Ishikawa (cell line): ENCODE measurements around the gene SACM1L.

Experiments used
- CREB1 ChIP-seq: IDR thresholded peaks from 2 replicates; pipeline ENCODE4 v1.6.1; 2012; ENCODE audit warnings: low read depth
- EP300 ChIP-seq: IDR thresholded peaks from 2 replicates; pipeline ENCODE4 v1.6.1; 2012; ENCODE audit warnings: borderline replicate concordance
- FOXM1 ChIP-seq: IDR thresholded peaks from 2 replicates; pipeline ENCODE4 v1.6.1; 2012; ENCODE audit warnings: low read depth, borderline replicate concordance
- MAX ChIP-seq: IDR thresholded peaks from 2 replicates; pipeline ENCODE4 v1.6.1; 2012
- NFIC ChIP-seq: IDR thresholded peaks from 2 replicates; pipeline ENCODE4 v1.6.1; 2012
- RAD21 ChIP-seq: IDR thresholded peaks from 2 replicates; pipeline ENCODE4 v1.6.1; 2012; ENCODE audit warnings: low read depth
- REST ChIP-seq: IDR thresholded peaks from 2 replicates; pipeline ENCODE4 v1.6.1; 2012; ENCODE audit warnings: low read depth, mild to moderate bottlenecking
- TAF1 ChIP-seq: IDR thresholded peaks from 2 replicates; pipeline ENCODE4 v1.6.1; 2012; ENCODE audit warnings: low read depth, mild to moderate bottlenecking
- TCF12 ChIP-seq: IDR thresholded peaks from 2 replicates; pipeline ENCODE4 v1.6.1; 2012; ENCODE audit warnings: low read depth
- TEAD4 ChIP-seq: IDR thresholded peaks from 2 replicates; pipeline ENCODE4 v1.6.1; 2012
- YY1 ChIP-seq: IDR thresholded peaks from 2 replicates; pipeline ENCODE4 v1.6.1; 2012; ENCODE audit warnings: low read depth
- ZBTB7A ChIP-seq: IDR thresholded peaks from 2 replicates; pipeline ENCODE4 v1.6.1; 2012; ENCODE audit warnings: low read depth

GRCh38 chr3:45682311-45682710 is 6.9 kb upstream of the SACM1L start:
- TF ChIP-seq MAX (no peak), FOXM1 (no peak), TEAD4 (no peak), EP300 (no peak), ZBTB7A (no peak), TAF1 (no peak), REST (no peak), YY1 (no peak), NFIC (no peak), CREB1 (no peak), RAD21 (no peak), TCF12 (no peak)
